WTC11 (cell line): ENCODE measurements around the gene SPATA45. TPM values are rescaled to one million over a fixed set of nuclear protein-coding genes. Genes with fewer than 3 reads are reported as not detected.

Experiments used
- ATAC-seq: fragments of 200-7000 bp; cut with Tn5 transposase; 2 replicates; pipeline ENCODE4 v1.10.0; 2021; ENCODE audit warnings: mild to moderate bottlenecking, moderate library complexity
- CTCF ChIA-PET: fragments of 300-600 bp; sonication (Branson Sonifier 250); formaldehyde crosslinking; loops from one replicate; lab custom pipeline; 2021; ENCODE audit warnings: antibody characterized with exemption; lab: Charles Lee
- POLR2A ChIA-PET: fragments of 350-600 bp; sonication (Branson Sonifier 250); formaldehyde crosslinking; loops from one replicate; lab custom pipeline; 2021; ENCODE audit warnings: antibody characterized with exemption; lab: Charles Lee
- DNase-seq: peaks from one replicate; pipeline ENCODE4 v3.0.0; 2021; ENCODE audit warnings: low spot score
- H3K27ac Mint-ChIP-seq: 2 replicates; pipeline ENCODE4 v1.8.0; 2021; ENCODE audit warnings: mixed read lengths
- H3K27me3 Mint-ChIP-seq: 2 replicates; pipeline ENCODE4 v1.8.0; 2021; ENCODE audit warnings: low read depth, mild to moderate bottlenecking, moderate library complexity, mixed read lengths
- H3K36me3 Mint-ChIP-seq: 2 replicates; pipeline ENCODE4 v1.8.0; 2021; ENCODE audit warnings: mixed read lengths
- H3K4me1 Mint-ChIP-seq: 2 replicates; pipeline ENCODE4 v1.8.0; 2022; ENCODE audit warnings: mixed read lengths
- H3K4me3 Mint-ChIP-seq: 2 replicates; pipeline ENCODE4 v1.8.0; 2021; ENCODE audit warnings: mild to moderate bottlenecking, moderate library complexity, mixed read lengths
- H3K9me3 Mint-ChIP-seq: 2 replicates; pipeline ENCODE4 v1.8.0; 2021; ENCODE audit warnings: mixed read lengths
- AR ChIP-seq: fragments of 250-450 bp; sonication (Bioruptor Pico); IDR thresholded peaks from 2 replicates; pipeline ENCODE4 v1.9.0; 2021; ENCODE audit warnings: mild to moderate bottlenecking
- ARID4B ChIP-seq: sonication (generic); formaldehyde crosslinking; IDR thresholded peaks from 2 replicates; pipeline ENCODE4 v1.8.0; 2023; ENCODE audit warnings: missing genetic modification reagents, mild to moderate bottlenecking, borderline replicate concordance
- ATF1 ChIP-seq: sonication (generic); formaldehyde crosslinking; IDR thresholded peaks from 2 replicates; pipeline ENCODE4 v1.8.1; 2023; ENCODE audit warnings: mild to moderate bottlenecking, moderate library complexity, missing genetic modification reagents
- CREM ChIP-seq: sonication (generic); formaldehyde crosslinking; IDR thresholded peaks from 2 replicates; pipeline ENCODE4 v1.8.1; 2022; ENCODE audit warnings: mild to moderate bottlenecking, missing genetic modification reagents, moderate library complexity
- E2F1 ChIP-seq: sonication (generic); formaldehyde crosslinking; IDR thresholded peaks from 2 replicates; pipeline ENCODE4 v1.8.0; 2022; ENCODE audit warnings: mild to moderate bottlenecking, missing genetic modification reagents
- ESRRA ChIP-seq: sonication (generic); formaldehyde crosslinking; IDR thresholded peaks from 2 replicates; pipeline ENCODE4 v1.8.1; 2022; ENCODE audit warnings: mild to moderate bottlenecking, missing genetic modification reagents, borderline replicate concordance
- JUN ChIP-seq: sonication (generic); formaldehyde crosslinking; IDR thresholded peaks from 2 replicates; pipeline ENCODE4 v1.8.0; 2023; ENCODE audit warnings: mild to moderate bottlenecking, missing genetic modification reagents
- MLX ChIP-seq: sonication (generic); formaldehyde crosslinking; IDR thresholded peaks from 2 replicates; pipeline ENCODE4 v1.8.1; 2023; ENCODE audit warnings: mild to moderate bottlenecking, missing genetic modification reagents, moderate library complexity
- OVOL2 ChIP-seq: fragments of 250-450 bp; sonication (Bioruptor Pico); IDR thresholded peaks from 2 replicates; pipeline ENCODE4 v1.9.0; 2021; ENCODE audit warnings: mild to moderate bottlenecking, borderline replicate concordance
- TP53 ChIP-seq: sonication (generic); formaldehyde crosslinking; IDR thresholded peaks from 2 replicates; pipeline ENCODE4 v1.8.1; 2023; ENCODE audit warnings: mild to moderate bottlenecking, missing genetic modification reagents
- USF1 ChIP-seq: sonication (generic); formaldehyde crosslinking; IDR thresholded peaks from 2 replicates; pipeline ENCODE4 v1.8.0; 2022; ENCODE audit warnings: mild to moderate bottlenecking, missing genetic modification reagents
- ZNF232 ChIP-seq: sonication (generic); formaldehyde crosslinking; IDR thresholded peaks from 2 replicates; pipeline ENCODE4 v1.8.0; 2022; ENCODE audit warnings: mild to moderate bottlenecking, missing genetic modification reagents
- ZNF281 ChIP-seq: sonication (generic); formaldehyde crosslinking; IDR thresholded peaks from 2 replicates; pipeline ENCODE4 v1.8.0; 2023; ENCODE audit warnings: mild to moderate bottlenecking, missing genetic modification reagents
- ZNF317 ChIP-seq: sonication (generic); formaldehyde crosslinking; IDR thresholded peaks from 2 replicates; pipeline ENCODE4 v1.8.1; 2023; ENCODE audit warnings: low read depth, mild to moderate bottlenecking, moderate library complexity, missing genetic modification reagents, borderline replicate concordance
- ZNF396 ChIP-seq: fragments of 250-450 bp; sonication (Bioruptor Pico); IDR thresholded peaks from 2 replicates; pipeline ENCODE4 v1.8.0; 2021; ENCODE audit warnings: mild to moderate bottlenecking, moderate library complexity, borderline replicate concordance
- ZNF512 ChIP-seq: sonication (generic); formaldehyde crosslinking; IDR thresholded peaks from 2 replicates; pipeline ENCODE4 v1.8.1; 2022; ENCODE audit warnings: missing genetic modification reagents, borderline replicate concordance
- total RNA-seq: library from RNA; stranded (reverse); gene quantifications from 3 replicates; pipeline ENCODE4 v1.2.3, GENCODE V29; 2021

The SPATA45 gene
- total RNA-seq, 1 experiment from 2014 or later, result 0.90 TPM

- TF ChIP-seq ZNF512 (CRISPR knock-in tag) (no peak), ATF1 (CRISPR knock-in tag) (no peak), JUN (CRISPR knock-in tag) (no peak)
- TF ChIP-seq, all 79 proteins: peak for 0
Observed at GRCh38 chr1:212879947-212880690, 32.7 kb upstream of the SPATA45 start (continued).

- ChIA-PET CTCF (no interaction called here), POLR2A (interaction anchor here (0.5 kb wide), 1 partner anchor 15 kb away, joined by 4 read pairs; no protein-coding TSS in a partner anchor)
- Mint-ChIP-seq H3K27ac (no peak overlapping the region), H3K9me3 (no peaks in the 10 kb centered on the region), H3K4me3 (no peak overlapping the region), H3K36me3 (peaks cover 80% of the 10 kb centered on the region), H3K27me3 (no peaks in the 10 kb centered on the region), H3K4me1 (peaks cover 48% of the 10 kb centered on the region)
- ATAC-seq (no peak), DNase-seq (no peak)
- no peak for TF ChIP-seq AR (CRISPR knock-in tag)
- no peak for TF ChIP-seq ZNF232 (CRISPR knock-in tag)
- no peak for TF ChIP-seq ZNF281
- TF ChIP-seq E2F1 (CRISPR knock-in tag), result no peak
- no peak for TF ChIP-seq ESRRA (CRISPR knock-in tag)
- no peak for TF ChIP-seq MLX
- no peak for TF ChIP-seq OVOL2 (CRISPR knock-in tag)
- TF ChIP-seq USF1, result no peak
- no peak for TF ChIP-seq ZNF512 (CRISPR knock-in tag)
- TF ChIP-seq TP53, result no peak
- no peak for TF ChIP-seq ZNF317
- no peak for TF ChIP-seq CREM (CRISPR knock-in tag)
- TF ChIP-seq ARID4B (CRISPR knock-in tag), result no peak
- TF ChIP-seq ZNF396 (CRISPR knock-in tag), result no peak
Observed at GRCh38 chr1:212878418-212878817, 31.0 kb upstream of the SPATA45 start.
